SU-DHL-6 (cell line): ENCODE measurements around the gene BICDL2.

Experiments
- H2AFZ ChIP-seq: fragments of 200-600 bp; sonication (generic); 2 replicates; pipeline ENCODE4 v1.6.1; 2014; ENCODE audit warnings: low read depth, mild to moderate bottlenecking, moderate library complexity, mixed read lengths, antibody characterized with exemption, low read length; ENCODE audit not compliant: severe bottlenecking
- H3F3A ChIP-seq: fragments of 200-600 bp; shearing (Covaris generic); 2 replicates; pipeline ENCODE4 v1.6.0; 2016; ENCODE audit warnings: antibody characterized with exemption, mild to moderate bottlenecking; ENCODE audit not compliant: insufficient read depth
- H3K27ac ChIP-seq: fragments of 200-600 bp; sonication (generic); 2 replicates; pipeline ENCODE4 v1.5.1; 2016; ENCODE audit warnings: low read depth, mild to moderate bottlenecking, low read length, moderate library complexity, mixed read lengths
- H3K27me3 ChIP-seq: fragments of 200-600 bp; sonication (generic), shearing (Covaris generic); 2 replicates; pipeline ENCODE4 v1.6.0; 2014; ENCODE audit warnings: mild to moderate bottlenecking, low read length
- H3K36me3 ChIP-seq: fragments of 200-600 bp; sonication (generic); 2 replicates; pipeline ENCODE4 v1.6.1; 2014; ENCODE audit warnings: mild to moderate bottlenecking, low read length, mixed read lengths
- H3K4me2 ChIP-seq: fragments of 300-600, 200-600 bp; shearing (Covaris generic), sonication (generic); 2 replicates; pipeline ENCODE4 v1.6.0; 2014; ENCODE audit warnings: low read length, low read depth, mild to moderate bottlenecking; ENCODE audit not compliant: poor library complexity, severe bottlenecking
- H3K4me3 ChIP-seq: fragments of 200-600 bp; sonication (generic); 2 replicates; pipeline ENCODE4 v1.5.1; 2014; ENCODE audit warnings: antibody characterized with exemption, low read length, mild to moderate bottlenecking, mixed read lengths; ENCODE audit not compliant: insufficient read depth, poor library complexity, severe bottlenecking
- H3K79me2 ChIP-seq: fragments of 200-600 bp; sonication (generic); 2 replicates; pipeline ENCODE4 v1.6.1; 2014; ENCODE audit warnings: mild to moderate bottlenecking, low read length, moderate library complexity; ENCODE audit not compliant: insufficient read depth
- H3K9ac ChIP-seq: fragments of 200-600 bp; sonication (generic); 2 replicates; pipeline ENCODE4 v1.7.0; 2014; ENCODE audit warnings: mild to moderate bottlenecking, low read length
- H3K9me2 ChIP-seq: fragments of 200-600 bp; sonication (generic); replicated peaks from 2 replicates; pipeline ENCODE4 v1.6.1; 2014; ENCODE audit warnings: low read length; ENCODE audit not compliant: insufficient read depth
- H3K9me3 ChIP-seq: fragments of 200-600 bp; sonication (generic); 2 replicates; pipeline ENCODE4 v1.6.1; 2014; ENCODE audit warnings: low read length, mixed read lengths; ENCODE audit not compliant: insufficient read depth
- H4K20me1 ChIP-seq: fragments of 200-600 bp; sonication (generic); 2 replicates; pipeline ENCODE4 v1.6.1; 2014; ENCODE audit warnings: low read depth, mild to moderate bottlenecking, antibody characterized with exemption, low read length, moderate library complexity, mixed read lengths
- CTCF ChIP-seq: fragments of 200-600 bp; sonication (generic); IDR thresholded peaks from one replicate; pipeline ENCODE4 v1.5.1; 2017; ENCODE audit warnings: antibody characterized with exemption, mild to moderate bottlenecking, low read length, moderate library complexity; ENCODE audit not compliant: insufficient read depth, poor library complexity, severe bottlenecking
- EZH2phosphoT487 ChIP-seq: fragments of 200-600 bp; sonication (generic), shearing (Covaris generic); conservative IDR thresholded peaks from 2 replicates; pipeline ENCODE4 v1.6.1; 2018; ENCODE audit warnings: mild to moderate bottlenecking, antibody characterized with exemption, low read length, moderate library complexity, mixed read lengths

Gene BICDL2

GRCh38 chr16:3059041-3059722 lies 22.4 kb upstream of the BICDL2 start:
- Histone ChIP-seq H3K79me2 (no peaks in the 10 kb centered on the region), H3K9me3 (no peaks in the 10 kb centered on the region), H3K9me2 (no peaks in the 10 kb centered on the region), H3K4me2 (peak overlapping the region; percentile 57), H3K27me3 (no peaks in the 10 kb centered on the region), H3K36me3 (no peaks in the 10 kb centered on the region), H3K4me3 (peak overlapping the region; percentile 81), H3K9ac (peak overlapping the region; percentile 96), H3F3A (0 out of 2 replicates have a peak, but pooled peaks cover 4% of the 10 kb centered on the region), H4K20me1 (no peaks in the 10 kb centered on the region), H2AFZ (peak overlapping the region; percentile 49), H3K27ac (peak overlapping the region; percentile 49; the same call in 1 of the 2 replicates)
- TF ChIP-seq EZH2phosphoT487 (no peak), CTCF (peak; percentile 67)

DNA sequence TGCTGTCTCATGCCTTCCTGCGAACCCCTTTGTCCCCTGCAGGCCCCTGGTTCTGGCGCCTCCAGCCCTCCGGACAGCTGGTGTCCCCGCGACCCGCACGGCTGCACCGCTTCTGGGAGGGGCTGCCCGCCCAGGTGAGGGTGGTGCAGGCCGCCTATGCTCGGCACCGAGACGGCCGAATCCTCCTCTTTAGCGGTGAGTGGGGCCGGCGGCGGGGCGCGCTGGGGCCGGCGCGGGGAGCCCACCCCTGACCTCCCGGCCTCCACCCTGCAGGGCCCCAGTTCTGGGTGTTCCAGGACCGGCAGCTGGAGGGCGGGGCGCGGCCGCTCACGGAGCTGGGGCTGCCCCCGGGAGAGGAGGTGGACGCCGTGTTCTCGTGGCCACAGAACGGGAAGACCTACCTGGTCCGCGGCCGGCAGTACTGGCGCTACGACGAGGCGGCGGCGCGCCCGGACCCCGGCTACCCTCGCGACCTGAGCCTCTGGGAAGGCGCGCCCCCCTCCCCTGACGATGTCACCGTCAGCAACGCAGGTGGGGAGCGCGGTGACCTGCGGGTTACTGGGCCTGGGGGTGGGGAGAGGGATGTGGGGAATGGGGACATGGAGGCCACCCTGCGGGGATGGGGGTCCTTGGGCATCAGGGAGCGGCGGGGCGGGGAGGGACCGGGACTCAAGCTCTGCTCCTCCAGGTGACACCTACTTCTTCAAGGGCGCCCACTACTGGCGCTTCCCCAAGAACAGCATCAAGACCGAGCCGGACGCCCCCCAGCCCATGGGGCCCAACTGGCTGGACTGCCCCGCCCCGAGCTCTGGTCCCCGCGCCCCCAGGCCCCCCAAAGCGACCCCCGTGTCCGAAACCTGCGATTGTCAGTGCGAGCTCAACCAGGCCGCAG lies 21.6 kb upstream of the BICDL2 start:
- Histone ChIP-seq H3K9ac (peak overlapping the region; percentile 96), H3K79me2 (no peaks in the 10 kb centered on the region), H3F3A (0 out of 2 replicates have a peak, but pooled peaks cover 4% of the 10 kb centered on the region), H3K9me2 (no peaks in the 10 kb centered on the region), H3K27ac (peak overlapping the region; percentile 49; the same call in 1 of the 2 replicates), H3K4me3 (peak overlapping the region; percentile 81), H3K9me3 (no peaks in the 10 kb centered on the region), H2AFZ (peak overlapping the region; percentile 49), H3K27me3 (no peaks in the 10 kb centered on the region), H4K20me1 (no peaks in the 10 kb centered on the region), H3K36me3 (no peaks in the 10 kb centered on the region), H3K4me2 (peak overlapping the region; percentile 57)
- no peak for TF ChIP-seq EZH2phosphoT487
- TF ChIP-seq CTCF: no peak

- no peaks in the 10 kb centered on the region for H3K9me2 ChIP-seq
- H3K4me3 ChIP-seq: peak overlapping the region; percentile 81
- 0 out of 2 replicates have a peak, but pooled peaks cover 4% of the 10 kb centered on the region for H3F3A ChIP-seq
- no peaks in the 10 kb centered on the region for H4K20me1 ChIP-seq
- H3K27ac ChIP-seq: no peak overlapping the region
- H2AFZ ChIP-seq: no peak overlapping the region
- peak overlapping the region; percentile 96; the same call in 1 of the 2 replicates for H3K9ac ChIP-seq
- H3K36me3 ChIP-seq: no peaks in the 10 kb centered on the region
- no peaks in the 10 kb centered on the region for H3K27me3 ChIP-seq
- peak overlapping the region; percentile 57 for H3K4me2 ChIP-seq
- H3K79me2 ChIP-seq: no peaks in the 10 kb centered on the region
- no peak for TF ChIP-seq EZH2phosphoT487
- TF ChIP-seq CTCF: no peak
- no peaks in the 10 kb centered on the region for H3K9me3 ChIP-seq
These were observed 20.7 kb upstream of the BICDL2 start for GRCh38 chr16:3057181-3058138.
